Liver (tissue), 9 donors: Measurements from ENCODE around the gene CDH18. TPM values are rescaled to one million over a fixed set of nuclear protein-coding genes. Genes with fewer than 3 reads are reported as not detected.

Source experiments
- DNase-seq: peaks from one replicate; pipeline ENCODE4 v3.0.0-alpha.2; 2017; ENCODE audit warnings: low spot score
- H3K27ac ChIP-seq, 2 donors: one replicate each; pipeline ENCODE4 v1.7.0; 2013; ENCODE audit warnings: inconsistent platforms in 2 of 2, low read length in 2 of 2, control low read depth in 1 of 2, low read depth in 1 of 2, mild to moderate bottlenecking in 1 of 2
- H3K27me3 ChIP-seq, 4 donors: one replicate each; pipeline versions ENCODE4 v1.6.1 to v1.7.0; 2013; ENCODE audit warnings: low read length in 3 of 4, inconsistent platforms in 1 of 4, mild to moderate bottlenecking in 1 of 4, moderate library complexity in 1 of 4; ENCODE audit not compliant: control insufficient read depth in 4 of 4, insufficient read depth in 4 of 4
- H3K36me3 ChIP-seq, 4 donors: one replicate each; pipeline versions ENCODE4 v1.6.1 to v1.7.0; 2013; ENCODE audit warnings: low read length in 3 of 4, mild to moderate bottlenecking in 3 of 4, low read depth in 1 of 4, moderate library complexity in 1 of 4; ENCODE audit not compliant: control insufficient read depth in 4 of 4, insufficient read depth in 3 of 4
- H3K4me1 ChIP-seq, 4 donors: one replicate each; pipeline versions ENCODE4 v1.6.1 to v1.7.0; 2013; ENCODE audit warnings: low read length in 3 of 4, mild to moderate bottlenecking in 3 of 4, moderate library complexity in 1 of 4; ENCODE audit not compliant: control insufficient read depth in 4 of 4, insufficient read depth in 4 of 4
- H3K4me3 ChIP-seq, 3 donors: one replicate each; pipeline versions ENCODE4 v1.6.1 to v1.7.0; 2013; ENCODE audit warnings: low read length in 3 of 3, control low read depth in 1 of 3, low read depth in 1 of 3, mild to moderate bottlenecking in 1 of 3
- H3K9ac ChIP-seq, 2 donors: one replicate each; pipeline ENCODE4 v1.7.0; 2013; ENCODE audit warnings: low read length in 2 of 2, mild to moderate bottlenecking in 2 of 2, moderate library complexity in 2 of 2, control low read depth in 1 of 2, low read depth in 1 of 2
- H3K9me3 ChIP-seq, 4 donors: one replicate each; pipeline versions ENCODE4 v1.6.1 to v1.7.0; 2013; ENCODE audit warnings: low read length in 3 of 4; ENCODE audit not compliant: control insufficient read depth in 4 of 4
- EGR1 ChIP-seq, 2 donors: IDR thresholded peaks; 2 replicates each; pipeline ENCODE4 v1.6.1; 2016 to 2018; ENCODE audit warnings: antibody characterized with exemption in 2 of 2, low read depth in 2 of 2
- FOXA1 ChIP-seq: IDR thresholded peaks from 2 replicates; pipeline ENCODE4 v1.6.1; 2016; ENCODE audit warnings: antibody characterized with exemption
- FOXA2 ChIP-seq: IDR thresholded peaks from 2 replicates; pipeline ENCODE4 v1.6.1; 2016; ENCODE audit warnings: antibody characterized with exemption
- GABPA ChIP-seq, 2 donors: IDR thresholded peaks in 1 of 2; conservative IDR thresholded peaks in 1 of 2; 2 replicates each; pipeline ENCODE4 v1.6.1; 2016; ENCODE audit warnings: antibody characterized with exemption in 2 of 2, mild to moderate bottlenecking in 1 of 2, moderate library complexity in 1 of 2
- HNF4A ChIP-seq, 2 donors: conservative IDR thresholded peaks; 2 replicates each; pipeline ENCODE4 v1.6.1; 2016; ENCODE audit warnings: antibody characterized with exemption in 2 of 2, mild to moderate bottlenecking in 2 of 2
- HNF4G ChIP-seq: IDR thresholded peaks from 2 replicates; pipeline ENCODE4 v1.6.1; 2016; ENCODE audit warnings: antibody characterized with exemption
- JUND ChIP-seq, 2 donors: IDR thresholded peaks; 2 replicates each; pipeline ENCODE4 v1.6.1; 2016; ENCODE audit warnings: antibody characterized with exemption in 2 of 2
- NR2F2 ChIP-seq: IDR thresholded peaks from 2 replicates; pipeline ENCODE4 v1.6.1; 2016; ENCODE audit warnings: antibody characterized with exemption
- RAD21 ChIP-seq, 2 donors: IDR thresholded peaks; 2 replicates each; pipeline ENCODE4 v1.6.1; 2016; ENCODE audit warnings: antibody characterized with exemption in 2 of 2, mild to moderate bottlenecking in 2 of 2
- RXRA ChIP-seq, 2 donors: IDR thresholded peaks; 2 replicates each; pipeline ENCODE4 v1.6.1; 2017 to 2018; ENCODE audit warnings: antibody characterized with exemption in 2 of 2, mild to moderate bottlenecking in 1 of 2
- SP1 ChIP-seq: IDR thresholded peaks from 2 replicates; pipeline ENCODE4 v1.6.1; 2018; ENCODE audit warnings: antibody characterized with exemption, mild to moderate bottlenecking
- TAF1 ChIP-seq: conservative IDR thresholded peaks from 2 replicates; pipeline ENCODE4 v1.6.1; 2016; ENCODE audit warnings: antibody characterized with exemption, mild to moderate bottlenecking
- YY1 ChIP-seq: IDR thresholded peaks from 2 replicates; pipeline ENCODE4 v1.6.1; 2016; ENCODE audit warnings: antibody characterized with exemption, mild to moderate bottlenecking
- whole genome bisulfite sequencing: extraction: QIAGEN DNeasy Blood & Tissue Kit; methylation state at CpG from one replicate; pipeline ENCODE4 v1.1.7; 2013; 5-methylcytosine and 5-hydroxymethylcytosine counted together
- polyA plus RNA-seq, 2 donors: library from polyadenylated mRNA; stranded (reverse) in 1 of 2; unstranded in 1 of 2; fragments of 200-250 nt in 1 of 2; fragments of >200 nt in 1 of 2; fragmentation: Nextera tagmentation in 1 of 2; extraction: Ambion mirVana in 1 of 2; gene quantifications; one replicate each; pipeline versions ENCODE4 v1.2.1 to v1.2.3, GENCODE V29; 2013 to 2015
- total RNA-seq, 2 donors: library from RNA; depleted of rRNA; stranded (reverse); fragments of >200 nt; gene quantifications; one replicate each; pipeline ENCODE4 v1.2.3, GENCODE V29; 2014
- TF ChIP-seq, protein P1 (sequence below): IDR thresholded peaks from 2 replicates; pipeline ENCODE4 v1.6.1; 2016; ENCODE audit warnings: antibody characterized with exemption
- TF ChIP-seq, protein P2 (sequence below): IDR thresholded peaks from 2 replicates; pipeline ENCODE4 v1.6.1; 2016; ENCODE audit warnings: antibody characterized with exemption
- TF ChIP-seq, protein P3 (sequence below): IDR thresholded peaks from 2 replicates; pipeline ENCODE4 v1.6.1; 2016; ENCODE audit warnings: antibody characterized with exemption
- TF ChIP-seq, protein P4 (sequence below): fragments of 150-350 bp; IDR thresholded peaks from 2 replicates; pipeline ENCODE4 v1.5.1; 2017; ENCODE audit warnings: improper control_type of control experiment, low read depth, low read length; ENCODE audit not compliant: missing input control
- TF ChIP-seq, protein P5 (sequence below): IDR thresholded peaks from 2 replicates; pipeline ENCODE4 v1.6.1; 2016; ENCODE audit warnings: antibody characterized with exemption, mild to moderate bottlenecking
- donor health status: healthy.
- donor health status: healthy.
- donor health status: healthy.
- donor health status: healthy.
- donor health status: healthy.

Gene CDH18
- total and polyA plus RNA-seq, 4 donors = 0.19 TPM; not detected in 3

DNA sequence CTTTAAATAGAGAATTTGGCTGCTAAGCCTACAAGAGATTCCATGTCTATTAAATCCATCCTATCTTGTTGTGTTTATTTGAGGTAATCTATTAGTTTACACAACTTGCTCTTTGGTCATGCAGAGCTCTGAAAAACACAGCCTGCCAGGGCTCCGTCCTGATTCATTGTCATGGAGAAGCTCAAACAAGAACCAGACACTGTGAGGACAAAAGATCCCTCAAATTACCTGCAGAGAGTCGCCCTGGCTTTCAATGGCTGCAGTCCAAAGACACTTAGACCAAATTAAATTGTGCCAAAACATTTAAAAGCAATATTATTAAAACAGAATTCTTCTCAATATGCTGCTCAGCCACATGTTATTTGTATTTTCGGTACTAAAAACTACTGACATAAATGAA lies 60.1 kb downstream of the CDH18 start:
- TF ChIP-seq FOXA1 (no peak), TAF1 (no peak), FOXA2 (no peak), RAD21 (IDR thresholded peaks at IDR 0.05) (no peak), SP1 (no peak), EGR1 (IDR thresholded peaks at IDR 0.05; ENCODE audit: low read depth in 2 of 2) (no peak), JUND (IDR thresholded peaks at IDR 0.05) (no peak), NR2F2 (no peak), RXRA (IDR thresholded peaks at IDR 0.05) (no peak)
- TF ChIP-seq, protein P1, sequence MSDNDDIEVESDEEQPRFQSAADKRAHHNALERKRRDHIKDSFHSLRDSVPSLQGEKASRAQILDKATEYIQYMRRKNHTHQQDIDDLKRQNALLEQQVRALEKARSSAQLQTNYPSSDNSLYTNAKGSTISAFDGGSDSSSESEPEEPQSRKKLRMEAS = no peak
- TF ChIP-seq, protein P2, sequence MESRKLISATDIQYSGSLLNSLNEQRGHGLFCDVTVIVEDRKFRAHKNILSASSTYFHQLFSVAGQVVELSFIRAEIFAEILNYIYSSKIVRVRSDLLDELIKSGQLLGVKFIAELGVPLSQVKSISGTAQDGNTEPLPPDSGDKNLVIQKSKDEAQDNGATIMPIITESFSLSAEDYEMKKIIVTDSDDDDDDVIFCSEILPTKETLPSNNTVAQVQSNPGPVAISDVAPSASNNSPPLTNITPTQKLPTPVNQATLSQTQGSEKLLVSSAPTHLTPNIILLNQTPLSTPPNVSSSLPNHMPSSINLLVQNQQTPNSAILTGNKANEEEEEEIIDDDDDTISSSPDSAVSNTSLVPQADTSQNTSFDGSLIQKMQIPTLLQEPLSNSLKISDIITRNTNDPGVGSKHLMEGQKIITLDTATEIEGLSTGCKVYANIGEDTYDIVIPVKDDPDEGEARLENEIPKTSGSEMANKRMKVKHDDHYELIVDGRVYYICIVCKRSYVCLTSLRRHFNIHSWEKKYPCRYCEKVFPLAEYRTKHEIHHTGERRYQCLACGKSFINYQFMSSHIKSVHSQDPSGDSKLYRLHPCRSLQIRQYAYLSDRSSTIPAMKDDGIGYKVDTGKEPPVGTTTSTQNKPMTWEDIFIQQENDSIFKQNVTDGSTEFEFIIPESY = no peak
- TF ChIP-seq, protein P3, sequence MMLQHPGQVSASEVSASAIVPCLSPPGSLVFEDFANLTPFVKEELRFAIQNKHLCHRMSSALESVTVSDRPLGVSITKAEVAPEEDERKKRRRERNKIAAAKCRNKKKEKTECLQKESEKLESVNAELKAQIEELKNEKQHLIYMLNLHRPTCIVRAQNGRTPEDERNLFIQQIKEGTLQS = no peak
- TF ChIP-seq, protein P4, sequence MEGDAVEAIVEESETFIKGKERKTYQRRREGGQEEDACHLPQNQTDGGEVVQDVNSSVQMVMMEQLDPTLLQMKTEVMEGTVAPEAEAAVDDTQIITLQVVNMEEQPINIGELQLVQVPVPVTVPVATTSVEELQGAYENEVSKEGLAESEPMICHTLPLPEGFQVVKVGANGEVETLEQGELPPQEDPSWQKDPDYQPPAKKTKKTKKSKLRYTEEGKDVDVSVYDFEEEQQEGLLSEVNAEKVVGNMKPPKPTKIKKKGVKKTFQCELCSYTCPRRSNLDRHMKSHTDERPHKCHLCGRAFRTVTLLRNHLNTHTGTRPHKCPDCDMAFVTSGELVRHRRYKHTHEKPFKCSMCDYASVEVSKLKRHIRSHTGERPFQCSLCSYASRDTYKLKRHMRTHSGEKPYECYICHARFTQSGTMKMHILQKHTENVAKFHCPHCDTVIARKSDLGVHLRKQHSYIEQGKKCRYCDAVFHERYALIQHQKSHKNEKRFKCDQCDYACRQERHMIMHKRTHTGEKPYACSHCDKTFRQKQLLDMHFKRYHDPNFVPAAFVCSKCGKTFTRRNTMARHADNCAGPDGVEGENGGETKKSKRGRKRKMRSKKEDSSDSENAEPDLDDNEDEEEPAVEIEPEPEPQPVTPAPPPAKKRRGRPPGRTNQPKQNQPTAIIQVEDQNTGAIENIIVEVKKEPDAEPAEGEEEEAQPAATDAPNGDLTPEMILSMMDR = no peak
- Histone ChIP-seq H3K36me3 (no peaks in the 10 kb centered on the region), H3K9me3 (no peaks in the 10 kb centered on the region), H3K4me1 (no peaks in the 10 kb centered on the region), H3K27me3 (no peaks in the 10 kb centered on the region), H3K27ac (no peak overlapping the region), H3K4me3 (no peak overlapping the region), H3K9ac (no peak overlapping the region)
- DNase-seq = no peak
- WGBS = 27% methylated on average over 3 of the region's 3 CpGs

DNA sequence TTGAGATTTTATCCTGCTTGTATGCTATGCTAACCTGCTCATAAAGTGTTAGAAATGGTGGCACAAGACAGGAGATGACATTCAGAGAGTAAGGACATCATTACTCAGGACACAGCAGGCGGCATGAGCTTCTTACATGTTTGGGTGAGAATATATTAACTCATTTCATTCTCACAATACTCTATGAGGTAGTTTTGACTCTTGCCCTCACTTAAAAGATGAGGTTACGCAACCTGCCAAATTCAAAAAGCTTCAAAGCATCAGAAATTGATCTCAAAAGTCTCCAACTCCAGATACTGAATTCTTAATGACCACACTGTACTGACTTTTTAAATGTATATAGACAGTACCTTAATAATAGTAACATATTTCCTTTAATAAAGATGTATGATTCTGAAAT lies 60.8 kb downstream of the CDH18 start:
- Histone ChIP-seq H3K9me3 (no peaks in the 10 kb centered on the region), H3K27me3 (no peaks in the 10 kb centered on the region), H3K36me3 (no peaks in the 10 kb centered on the region), H3K9ac (no peak overlapping the region), H3K4me3 (no peak overlapping the region), H3K4me1 (no peaks in the 10 kb centered on the region), H3K27ac (no peak overlapping the region)
- WGBS = 30% methylated on average over 2 of the region's 2 CpGs
- TF ChIP-seq HNF4A (conservative IDR thresholded peaks at IDR 0.05) (no peak), FOXA2 (no peak), NR2F2 (no peak), TAF1 (no peak), YY1 (no peak), EGR1 (IDR thresholded peaks at IDR 0.05; ENCODE audit: low read depth in 2 of 2) (no peak), RXRA (IDR thresholded peaks at IDR 0.05) (no peak), JUND (IDR thresholded peaks at IDR 0.05) (no peak), GABPA (IDR thresholded peaks at IDR 0.05 in 1 of 2, conservative IDR thresholded peaks at IDR 0.05 in 1 of 2) (no peak), HNF4G (no peak), RAD21 (IDR thresholded peaks at IDR 0.05) (no peak), FOXA1 (no peak)
- TF ChIP-seq, protein P4 = no peak
- TF ChIP-seq, protein P5, sequence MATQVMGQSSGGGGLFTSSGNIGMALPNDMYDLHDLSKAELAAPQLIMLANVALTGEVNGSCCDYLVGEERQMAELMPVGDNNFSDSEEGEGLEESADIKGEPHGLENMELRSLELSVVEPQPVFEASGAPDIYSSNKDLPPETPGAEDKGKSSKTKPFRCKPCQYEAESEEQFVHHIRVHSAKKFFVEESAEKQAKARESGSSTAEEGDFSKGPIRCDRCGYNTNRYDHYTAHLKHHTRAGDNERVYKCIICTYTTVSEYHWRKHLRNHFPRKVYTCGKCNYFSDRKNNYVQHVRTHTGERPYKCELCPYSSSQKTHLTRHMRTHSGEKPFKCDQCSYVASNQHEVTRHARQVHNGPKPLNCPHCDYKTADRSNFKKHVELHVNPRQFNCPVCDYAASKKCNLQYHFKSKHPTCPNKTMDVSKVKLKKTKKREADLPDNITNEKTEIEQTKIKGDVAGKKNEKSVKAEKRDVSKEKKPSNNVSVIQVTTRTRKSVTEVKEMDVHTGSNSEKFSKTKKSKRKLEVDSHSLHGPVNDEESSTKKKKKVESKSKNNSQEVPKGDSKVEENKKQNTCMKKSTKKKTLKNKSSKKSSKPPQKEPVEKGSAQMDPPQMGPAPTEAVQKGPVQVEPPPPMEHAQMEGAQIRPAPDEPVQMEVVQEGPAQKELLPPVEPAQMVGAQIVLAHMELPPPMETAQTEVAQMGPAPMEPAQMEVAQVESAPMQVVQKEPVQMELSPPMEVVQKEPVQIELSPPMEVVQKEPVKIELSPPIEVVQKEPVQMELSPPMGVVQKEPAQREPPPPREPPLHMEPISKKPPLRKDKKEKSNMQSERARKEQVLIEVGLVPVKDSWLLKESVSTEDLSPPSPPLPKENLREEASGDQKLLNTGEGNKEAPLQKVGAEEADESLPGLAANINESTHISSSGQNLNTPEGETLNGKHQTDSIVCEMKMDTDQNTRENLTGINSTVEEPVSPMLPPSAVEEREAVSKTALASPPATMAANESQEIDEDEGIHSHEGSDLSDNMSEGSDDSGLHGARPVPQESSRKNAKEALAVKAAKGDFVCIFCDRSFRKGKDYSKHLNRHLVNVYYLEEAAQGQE = no peak
- TF ChIP-seq, protein P2 = no peak
- TF ChIP-seq, protein P1 = no peak
- DNase-seq = no peak
